K562 (cell line): ENCODE measurements around the gene CLDND2. TPM values are rescaled to one million over a fixed set of nuclear protein-coding genes. Genes with fewer than 3 reads are reported as not detected.
A peak's percentile ranks its signal among the peaks of the same experiment; 100 is the strongest.

ENCODE experiments used
- ARHGAP35 ChIP-seq: fragments of 450-650 bp; IDR thresholded peaks from 2 replicates; pipeline ENCODE4 v1.6.1; 2018; ENCODE audit not compliant: partially characterized antibody
- CHD2 ChIP-seq: IDR thresholded peaks from 2 replicates; pipeline ENCODE4 v1.6.1; 2011; ENCODE audit warnings: low read depth, low read length
- CSDE1 ChIP-seq, 2 experiments: fragments of 450-650 bp; IDR thresholded peaks; 2 replicates each; pipeline ENCODE4 v1.6.1; 2016; ENCODE audit warnings: mild to moderate bottlenecking in 1 of 2
- ETV6 ChIP-seq, 3 experiments: fragments of 150-350 bp in 1 of 3; sonication (generic) in 1 of 3; formaldehyde crosslinking in 1 of 3; IDR thresholded peaks; 2 replicates each; pipeline versions ENCODE4 v1.6.1 to v1.8.0; 2014 to 2022; ENCODE audit warnings: borderline replicate concordance in 2 of 3, low read depth in 2 of 3, antibody characterized with exemption in 1 of 3, low read length in 1 of 3, mild to moderate bottlenecking in 1 of 3, missing genetic modification reagents in 1 of 3
- FOXK1 ChIP-seq: sonication (generic); formaldehyde crosslinking; IDR thresholded peaks from 2 replicates; pipeline ENCODE4 v1.8.0; 2022; ENCODE audit warnings: missing genetic modification reagents, mild to moderate bottlenecking, borderline replicate concordance
- GATA2 ChIP-seq: sonication (generic); formaldehyde crosslinking; IDR thresholded peaks from 2 replicates; pipeline ENCODE4 v1.4.0; 2020; ENCODE audit warnings: mild to moderate bottlenecking, missing genetic modification reagents
- ILF3 ChIP-seq: fragments of 450-650 bp; IDR thresholded peaks from 2 replicates; pipeline ENCODE4 v1.6.1; 2018; ENCODE audit warnings: antibody characterized with exemption, mild to moderate bottlenecking, moderate library complexity, borderline replicate concordance
- KLF1 ChIP-seq: fragments of 450-650 bp; IDR thresholded peaks from 2 replicates; pipeline ENCODE4 v1.6.1; 2016; ENCODE audit warnings: missing genetic modification characterization, missing compliant biosample characterization
- MIER1 ChIP-seq: fragments of 450-650 bp; IDR thresholded peaks from 2 replicates; pipeline ENCODE4 v1.6.1; 2016; ENCODE audit warnings: antibody characterized with exemption, mild to moderate bottlenecking, low read depth
- PHF20 ChIP-seq: fragments of 450-650 bp; IDR thresholded peaks from 2 replicates; pipeline ENCODE4 v1.6.1; 2018; ENCODE audit not compliant: partially characterized antibody
- RBM34 ChIP-seq: fragments of 200-400 bp; formaldehyde crosslinking; IDR thresholded peaks from 2 replicates; pipeline ENCODE4 v1.6.1; 2018; ENCODE audit warnings: low read length, borderline replicate concordance; ENCODE audit not compliant: insufficient read depth
- SNRNP70 ChIP-seq: fragments of 200-400 bp; formaldehyde crosslinking; optimal IDR thresholded peaks from 2 replicates; pipeline ENCODE3; 2017; ENCODE audit warnings: low read depth, low read length
- STAG1 ChIP-seq: sonication (generic); formaldehyde crosslinking; IDR thresholded peaks from 2 replicates; pipeline ENCODE4 v1.5.0; 2020; ENCODE audit warnings: missing genetic modification reagents, borderline replicate concordance
- TBL1XR1 ChIP-seq, 2 experiments: IDR thresholded peaks; 2 replicates each; pipeline ENCODE4 v1.6.1; 2012; ENCODE audit warnings: improper control_type of control experiment in 2 of 2, low read length in 2 of 2, mild to moderate bottlenecking in 1 of 2
- XRCC3 ChIP-seq: fragments of 450-650 bp; IDR thresholded peaks from 2 replicates; pipeline ENCODE4 v1.6.1; 2017; ENCODE audit warnings: mild to moderate bottlenecking, moderate library complexity
- ZNF431 ChIP-seq: sonication (generic); formaldehyde crosslinking; IDR thresholded peaks from 2 replicates; pipeline ENCODE4 v1.8.0; 2022; ENCODE audit warnings: mild to moderate bottlenecking, missing genetic modification reagents
- polyA plus RNA-seq, 8 experiments: library from polyadenylated mRNA; depleted of rRNA in 4 of 8; stranded (reverse) in 5 of 8; unstranded in 3 of 8; fragments of >200 nt; fragmentation: Nextera tagmentation in 2 of 8; fragmentation: Illumina TruSeq in 1 of 8; extraction: Ambion mirVana in 2 of 8; extraction: Trizol in 1 of 8; gene quantifications; 2 replicates each; pipeline versions ENCODE4 v1.2.1 to v1.2.3, GENCODE V29; 2011 to 2014; ENCODE audit warnings: inconsistent platforms in 1 of 8, missing spikeins in 1 of 8
- total RNA-seq, 7 experiments: library from RNA; depleted of rRNA in 6 of 7; stranded (reverse); fragments of >200 nt in 6 of 7; fragmentation: Illumina TruSeq in 2 of 7; extraction: Trizol in 2 of 7; gene quantifications; 2 replicates each; pipeline versions ENCODE4 v1.2.1 to v1.2.3, GENCODE V29; 2011 to 2021; ENCODE audit warnings: low replicate concordance in 1 of 7
- TF ChIP-seq, protein P1 (sequence below): fragments of 150-350 bp; IDR thresholded peaks from 2 replicates; pipeline ENCODE4 v1.6.1; 2014; ENCODE audit warnings: low read depth, mild to moderate bottlenecking, low read length, borderline replicate concordance
- TF ChIP-seq, protein P2 (sequence below): fragments of 250-450 bp; sonication (Bioruptor Pico); IDR thresholded peaks from 2 replicates; pipeline ENCODE4 v1.4.0; 2020; ENCODE audit warnings: borderline replicate concordance
- TF ChIP-seq, protein P3 (sequence below): fragments of 450-650 bp; IDR thresholded peaks from 2 replicates; pipeline ENCODE4 v1.6.1; 2017; ENCODE audit warnings: antibody characterized with exemption

The CLDND2 gene
- total and polyA plus RNA-seq, 9 of the 15 experiments (the other 6 are each of a cell fraction or from before 2014, with no cell fraction given) = 0.45 to 4.0 (median 1.2) TPM; not detected in 3

DNA sequence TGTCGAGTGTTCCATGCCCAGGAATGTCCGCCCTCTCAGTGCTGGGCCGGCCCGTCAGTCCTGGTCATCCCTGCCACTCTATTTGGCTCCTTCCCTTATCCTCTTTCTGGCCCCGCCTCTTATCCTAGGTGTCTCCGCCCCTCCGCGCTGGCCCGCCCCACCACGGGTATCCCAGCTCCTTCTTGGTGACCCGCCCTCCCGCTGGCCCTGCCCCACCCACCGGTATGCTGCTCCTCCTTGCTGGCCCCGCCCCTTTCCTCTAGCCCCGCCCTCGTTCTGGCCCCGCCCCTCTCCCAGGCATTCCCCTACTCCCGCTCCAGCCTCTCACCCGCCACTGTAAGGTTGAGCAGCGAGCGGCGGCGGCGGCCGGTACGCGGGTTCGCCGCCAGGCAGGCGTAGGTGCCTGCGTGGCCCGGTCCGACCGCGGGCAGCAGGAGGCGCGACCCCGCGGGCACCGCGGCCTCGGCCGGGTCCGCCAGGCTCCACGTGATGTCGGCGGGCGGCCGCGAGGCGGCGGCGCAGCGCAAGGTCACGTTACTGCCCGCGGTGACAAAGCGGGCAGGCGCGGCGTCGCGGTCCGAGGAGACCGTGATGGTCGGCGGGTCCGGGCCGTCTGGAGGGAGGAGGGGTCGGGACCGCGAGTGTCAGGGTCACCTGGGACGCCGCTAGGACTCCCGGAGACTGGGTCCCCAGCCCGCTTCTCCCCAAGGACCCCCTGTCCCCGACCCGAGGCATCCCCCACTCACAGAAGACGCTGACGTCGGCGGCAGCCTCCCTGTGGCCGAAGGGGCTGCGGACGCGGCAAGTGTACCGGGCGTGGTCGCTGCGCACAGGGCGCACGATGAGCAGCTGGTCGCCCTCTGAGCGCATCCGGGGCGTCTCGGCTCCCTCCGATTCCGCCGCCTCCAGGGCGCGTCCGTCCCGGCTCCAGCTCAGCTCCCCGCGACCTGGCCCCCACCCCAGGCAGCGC is 28.8 kb downstream of the CLDND2 start (continued):
- TF ChIP-seq SNRNP70 = no peak
- no peak for TF ChIP-seq ARHGAP35
- TF ChIP-seq, protein P1, sequence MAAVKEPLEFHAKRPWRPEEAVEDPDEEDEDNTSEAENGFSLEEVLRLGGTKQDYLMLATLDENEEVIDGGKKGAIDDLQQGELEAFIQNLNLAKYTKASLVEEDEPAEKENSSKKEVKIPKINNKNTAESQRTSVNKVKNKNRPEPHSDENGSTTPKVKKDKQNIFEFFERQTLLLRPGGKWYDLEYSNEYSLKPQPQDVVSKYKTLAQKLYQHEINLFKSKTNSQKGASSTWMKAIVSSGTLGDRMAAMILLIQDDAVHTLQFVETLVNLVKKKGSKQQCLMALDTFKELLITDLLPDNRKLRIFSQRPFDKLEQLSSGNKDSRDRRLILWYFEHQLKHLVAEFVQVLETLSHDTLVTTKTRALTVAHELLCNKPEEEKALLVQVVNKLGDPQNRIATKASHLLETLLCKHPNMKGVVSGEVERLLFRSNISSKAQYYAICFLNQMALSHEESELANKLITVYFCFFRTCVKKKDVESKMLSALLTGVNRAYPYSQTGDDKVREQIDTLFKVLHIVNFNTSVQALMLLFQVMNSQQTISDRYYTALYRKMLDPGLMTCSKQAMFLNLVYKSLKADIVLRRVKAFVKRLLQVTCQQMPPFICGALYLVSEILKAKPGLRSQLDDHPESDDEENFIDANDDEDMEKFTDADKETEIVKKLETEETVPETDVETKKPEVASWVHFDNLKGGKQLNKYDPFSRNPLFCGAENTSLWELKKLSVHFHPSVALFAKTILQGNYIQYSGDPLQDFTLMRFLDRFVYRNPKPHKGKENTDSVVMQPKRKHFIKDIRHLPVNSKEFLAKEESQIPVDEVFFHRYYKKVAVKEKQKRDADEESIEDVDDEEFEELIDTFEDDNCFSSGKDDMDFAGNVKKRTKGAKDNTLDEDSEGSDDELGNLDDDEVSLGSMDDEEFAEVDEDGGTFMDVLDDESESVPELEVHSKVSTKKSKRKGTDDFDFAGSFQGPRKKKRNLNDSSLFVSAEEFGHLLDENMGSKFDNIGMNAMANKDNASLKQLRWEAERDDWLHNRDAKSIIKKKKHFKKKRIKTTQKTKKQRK = no peak
- TF ChIP-seq FOXK1 = no peak
- TF ChIP-seq CHD2 = no peak
- no peak for TF ChIP-seq TBL1XR1 (IDR thresholded peaks at IDR 0.05; ENCODE audit: low read length in 2 of 2)
- TF ChIP-seq MIER1 = no peak; the same call in 1 of the 2 replicates
- TF ChIP-seq STAG1 (CRISPR knock-in tag) = peak; percentile 40; the same call in 1 of the 2 replicates
- TF ChIP-seq GATA2 (CRISPR knock-in tag) = no peak
- TF ChIP-seq KLF1 (tag) = peak; percentile 37; the same call in 1 of the 2 replicates
- TF ChIP-seq CSDE1 (IDR thresholded peaks at IDR 0.05) = no peak
- no peak for TF ChIP-seq XRCC3
- TF ChIP-seq ILF3 = no peak
- TF ChIP-seq PHF20 = peak; percentile 26
- no peak for TF ChIP-seq ETV6 (IDR thresholded peaks at IDR 0.05; ENCODE audit: borderline replicate concordance in 1 of 2, low read depth in 2 of 2, low read length in 1 of 2)
- peak; percentile 67; the same call in 1 of the 2 replicates for TF ChIP-seq ETV6 (CRISPR knock-in tag; IDR thresholded peaks at IDR 0.05; ENCODE audit: borderline replicate concordance)
- TF ChIP-seq RBM34 = peak; percentile 39; the same call in 1 of the 2 replicates
- peak; percentile 82 for TF ChIP-seq ZNF431
- TF ChIP-seq, protein P2, sequence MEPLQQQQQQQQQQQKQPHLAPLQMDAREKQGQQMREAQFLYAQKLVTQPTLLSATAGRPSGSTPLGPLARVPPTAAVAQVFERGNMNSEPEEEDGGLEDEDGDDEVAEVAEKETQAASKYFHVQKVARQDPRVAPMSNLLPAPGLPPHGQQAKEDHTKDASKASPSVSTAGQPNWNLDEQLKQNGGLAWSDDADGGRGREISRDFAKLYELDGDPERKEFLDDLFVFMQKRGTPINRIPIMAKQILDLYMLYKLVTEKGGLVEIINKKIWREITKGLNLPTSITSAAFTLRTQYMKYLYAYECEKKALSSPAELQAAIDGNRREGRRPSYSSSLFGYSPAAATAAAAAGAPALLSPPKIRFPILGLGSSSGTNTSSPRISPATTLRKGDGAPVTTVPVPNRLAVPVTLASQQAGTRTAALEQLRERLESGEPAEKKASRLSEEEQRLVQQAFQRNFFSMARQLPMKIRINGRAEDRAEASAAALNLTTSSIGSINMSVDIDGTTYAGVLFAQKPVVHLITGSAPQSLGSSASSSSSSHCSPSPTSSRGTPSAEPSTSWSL (CRISPR knock-in tag) = no peak
- TF ChIP-seq, protein P3, sequence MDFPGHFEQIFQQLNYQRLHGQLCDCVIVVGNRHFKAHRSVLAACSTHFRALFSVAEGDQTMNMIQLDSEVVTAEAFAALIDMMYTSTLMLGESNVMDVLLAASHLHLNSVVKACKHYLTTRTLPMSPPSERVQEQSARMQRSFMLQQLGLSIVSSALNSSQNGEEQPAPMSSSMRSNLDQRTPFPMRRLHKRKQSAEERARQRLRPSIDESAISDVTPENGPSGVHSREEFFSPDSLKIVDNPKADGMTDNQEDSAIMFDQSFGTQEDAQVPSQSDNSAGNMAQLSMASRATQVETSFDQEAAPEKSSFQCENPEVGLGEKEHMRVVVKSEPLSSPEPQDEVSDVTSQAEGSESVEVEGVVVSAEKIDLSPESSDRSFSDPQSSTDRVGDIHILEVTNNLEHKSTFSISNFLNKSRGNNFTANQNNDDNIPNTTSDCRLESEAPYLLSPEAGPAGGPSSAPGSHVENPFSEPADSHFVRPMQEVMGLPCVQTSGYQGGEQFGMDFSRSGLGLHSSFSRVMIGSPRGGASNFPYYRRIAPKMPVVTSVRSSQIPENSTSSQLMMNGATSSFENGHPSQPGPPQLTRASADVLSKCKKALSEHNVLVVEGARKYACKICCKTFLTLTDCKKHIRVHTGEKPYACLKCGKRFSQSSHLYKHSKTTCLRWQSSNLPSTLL = no peak; the same call in 1 of the 2 replicates
